Duodenal mucosa (tissue), 2 donors: Measurements from ENCODE around the gene PRSS1.
"Not testable (repeated sequence)": the region's sequence is repeated elsewhere in the genome, so short reads cannot be mapped to it uniquely, and the experiment has no call there.

Experiments
- H3K27ac ChIP-seq: one replicate; pipeline ENCODE4 v1.7.0; 2013; ENCODE audit warnings: low read depth, low read length
- H3K27me3 ChIP-seq, 2 donors: one replicate each; pipeline ENCODE4 v1.7.0; 2013; ENCODE audit warnings: low read length in 2 of 2, control low read depth in 1 of 2; ENCODE audit not compliant: insufficient read depth in 2 of 2, control insufficient read depth in 1 of 2
- H3K36me3 ChIP-seq, 2 donors: one replicate each; pipeline ENCODE4 v1.7.0; 2013; ENCODE audit warnings: low read length in 2 of 2, control low read depth in 1 of 2; ENCODE audit not compliant: insufficient read depth in 2 of 2, control insufficient read depth in 1 of 2
- H3K4me1 ChIP-seq, 2 donors: one replicate each; pipeline ENCODE4 v1.7.0; 2013; ENCODE audit warnings: low read length in 2 of 2, control low read depth in 1 of 2; ENCODE audit not compliant: insufficient read depth in 2 of 2, control insufficient read depth in 1 of 2
- H3K4me3 ChIP-seq, 2 donors: one replicate each; pipeline ENCODE4 v1.7.0; 2013; ENCODE audit warnings: low read length in 2 of 2, low read depth in 1 of 2
- H3K9ac ChIP-seq, 2 donors: one replicate each; pipeline ENCODE4 v1.7.0; 2013; ENCODE audit warnings: low read length in 2 of 2, low read depth in 1 of 2
- H3K9me3 ChIP-seq, 2 donors: one replicate each; pipeline ENCODE4 v1.7.0; 2013; ENCODE audit warnings: low read length in 2 of 2, control low read depth in 1 of 2; ENCODE audit not compliant: control insufficient read depth in 1 of 2

Gene PRSS1

DNA sequence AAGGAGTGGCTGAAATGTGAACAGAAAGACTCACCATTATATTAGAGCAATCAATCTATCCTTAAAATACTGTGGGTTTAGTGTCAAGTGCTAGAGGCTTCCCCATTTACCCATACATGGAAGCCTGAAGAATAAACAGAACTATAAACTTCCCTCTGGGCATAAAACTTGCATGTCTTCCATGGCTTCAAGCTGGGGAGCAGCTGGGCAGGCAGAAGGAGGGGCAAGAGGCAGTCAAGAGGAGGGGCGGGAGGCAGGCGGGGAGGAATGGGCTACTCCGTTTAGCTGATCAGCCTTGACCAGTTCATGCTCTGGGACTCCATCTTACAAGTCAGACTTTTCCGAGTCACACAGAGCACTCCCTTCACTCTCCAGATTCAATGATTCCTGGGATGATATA is 3.5 kb upstream of the PRSS1 start:
- H3K27me3 ChIP-seq: no peaks in the 10 kb centered on the region

DNA sequence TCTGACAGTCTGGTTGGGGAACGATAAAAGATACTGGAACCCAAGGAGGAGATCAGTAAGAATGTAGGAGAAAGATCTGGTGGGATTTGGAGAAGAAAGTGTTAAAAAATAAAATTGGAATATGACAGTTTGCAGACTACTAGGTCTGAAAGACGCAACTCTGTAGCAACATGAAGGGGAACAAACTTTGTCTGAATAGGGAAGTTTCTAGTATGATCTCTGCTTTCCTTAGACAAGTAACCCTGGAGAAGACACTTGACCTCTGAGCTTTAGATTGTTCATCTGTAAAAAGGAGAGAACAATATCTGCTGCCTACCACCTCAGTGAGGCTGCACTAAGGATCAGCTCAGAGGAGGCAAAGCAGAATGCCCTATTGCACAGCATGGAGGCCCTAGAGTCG is 3.0 kb upstream of the PRSS1 start:
- H3K36me3 ChIP-seq: no peaks in the 10 kb centered on the region

More for the DNA sequence above, 3.5 kb upstream of the PRSS1 start:
- Histone ChIP-seq H3K36me3 (no peaks in the 10 kb centered on the region), H3K4me3 (no peak overlapping the region), H3K4me1 (no peaks in the 10 kb centered on the region), H3K9ac (no peak overlapping the region), H3K27ac (no peak overlapping the region), H3K9me3 (no peaks in the 10 kb centered on the region)

DNA sequence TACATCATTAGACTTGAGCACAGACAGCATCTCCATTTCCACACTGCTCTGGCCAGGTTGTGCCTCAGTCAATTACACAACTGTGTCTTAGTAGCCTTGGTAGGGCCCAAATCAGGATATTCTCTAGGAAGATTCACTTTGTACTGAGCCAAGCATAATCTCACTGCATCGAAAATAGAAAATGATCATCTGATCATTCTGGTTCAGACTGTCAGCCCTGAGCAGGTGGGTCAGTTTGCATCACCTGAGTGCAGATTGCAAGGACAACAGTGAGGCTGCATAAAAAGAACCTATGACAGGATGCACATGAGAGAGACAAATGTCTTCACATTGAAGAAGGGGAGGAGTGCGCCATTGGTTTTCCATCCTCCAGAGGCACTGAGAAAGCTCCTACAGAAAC is 862 bp upstream of the PRSS1 start:
- not testable (repeated sequence) for H3K27me3 ChIP-seq, H3K36me3 ChIP-seq, H3K4me1 ChIP-seq, H3K27ac ChIP-seq, H3K4me3 ChIP-seq, H3K9ac ChIP-seq, H3K9me3 ChIP-seq

More for the DNA sequence above, 3.0 kb upstream of the PRSS1 start:
- no peak overlapping the region for H3K9ac ChIP-seq
- H3K4me1 ChIP-seq: no peaks in the 10 kb centered on the region
- H3K9me3 ChIP-seq: no peaks in the 10 kb centered on the region
- no peak overlapping the region for H3K27ac ChIP-seq
- no peaks in the 10 kb centered on the region for H3K27me3 ChIP-seq
- H3K4me3 ChIP-seq: no peak overlapping the region

DNA sequence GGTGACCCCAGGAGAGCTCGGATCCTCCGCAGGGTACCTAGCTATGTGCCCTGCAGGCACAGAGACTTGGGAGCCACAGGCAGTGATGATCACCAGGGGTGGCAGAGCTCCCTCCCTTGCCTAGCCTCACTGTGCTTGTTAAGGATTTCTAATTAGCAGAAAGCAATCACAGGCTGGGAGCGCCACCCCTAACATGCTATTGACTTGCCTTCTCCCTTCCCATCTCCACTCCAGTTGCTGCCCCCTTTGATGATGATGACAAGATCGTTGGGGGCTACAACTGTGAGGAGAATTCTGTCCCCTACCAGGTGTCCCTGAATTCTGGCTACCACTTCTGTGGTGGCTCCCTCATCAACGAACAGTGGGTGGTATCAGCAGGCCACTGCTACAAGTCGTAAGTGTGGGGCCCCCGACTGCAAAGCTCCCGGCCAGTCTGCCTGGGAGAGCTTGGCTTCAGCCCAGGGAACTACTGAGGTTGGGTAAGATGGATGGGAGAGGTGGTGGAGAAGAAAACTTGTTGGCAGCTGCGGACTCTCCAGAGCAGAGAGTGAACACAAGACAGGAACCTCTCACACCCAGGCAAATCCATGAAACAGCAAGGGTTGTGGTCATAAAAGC is 1.2 kb downstream of the PRSS1 start:
- Histone ChIP-seq H3K27ac (no peak overlapping the region), H3K27me3 (no peaks in the 10 kb centered on the region), H3K9me3 (no peaks in the 10 kb centered on the region), H3K4me3 (no peak overlapping the region), H3K9ac (no peak overlapping the region), H3K4me1 (no peaks in the 10 kb centered on the region), H3K36me3 (no peaks in the 10 kb centered on the region)

DNA sequence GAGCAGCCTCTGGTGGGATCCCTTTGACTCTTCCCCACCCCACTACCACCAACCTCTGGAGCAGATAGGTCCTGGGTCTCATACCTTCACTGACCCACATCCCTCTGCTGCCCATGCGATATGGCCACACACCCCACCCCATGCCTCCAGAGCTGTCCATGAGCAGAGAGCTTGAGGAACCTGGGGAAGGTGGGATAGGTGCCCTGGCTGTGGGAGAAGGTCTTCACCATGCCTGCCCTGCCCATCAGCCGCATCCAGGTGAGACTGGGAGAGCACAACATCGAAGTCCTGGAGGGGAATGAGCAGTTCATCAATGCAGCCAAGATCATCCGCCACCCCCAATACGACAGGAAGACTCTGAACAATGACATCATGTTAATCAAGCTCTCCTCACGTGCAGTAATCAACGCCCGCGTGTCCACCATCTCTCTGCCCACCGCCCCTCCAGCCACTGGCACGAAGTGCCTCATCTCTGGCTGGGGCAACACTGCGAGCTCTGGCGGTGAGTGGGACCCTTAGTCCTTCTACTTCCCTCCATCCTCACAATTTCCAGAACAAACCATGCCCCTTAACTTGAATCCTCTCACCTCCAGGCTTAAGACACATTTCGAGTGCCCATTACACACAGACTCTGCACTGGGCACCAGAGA is 2.4 kb downstream of the PRSS1 start:
- not testable (repeated sequence) for H3K4me3 ChIP-seq, H3K27me3 ChIP-seq, H3K36me3 ChIP-seq, H3K27ac ChIP-seq, H3K9ac ChIP-seq, H3K9me3 ChIP-seq, H3K4me1 ChIP-seq

DNA sequence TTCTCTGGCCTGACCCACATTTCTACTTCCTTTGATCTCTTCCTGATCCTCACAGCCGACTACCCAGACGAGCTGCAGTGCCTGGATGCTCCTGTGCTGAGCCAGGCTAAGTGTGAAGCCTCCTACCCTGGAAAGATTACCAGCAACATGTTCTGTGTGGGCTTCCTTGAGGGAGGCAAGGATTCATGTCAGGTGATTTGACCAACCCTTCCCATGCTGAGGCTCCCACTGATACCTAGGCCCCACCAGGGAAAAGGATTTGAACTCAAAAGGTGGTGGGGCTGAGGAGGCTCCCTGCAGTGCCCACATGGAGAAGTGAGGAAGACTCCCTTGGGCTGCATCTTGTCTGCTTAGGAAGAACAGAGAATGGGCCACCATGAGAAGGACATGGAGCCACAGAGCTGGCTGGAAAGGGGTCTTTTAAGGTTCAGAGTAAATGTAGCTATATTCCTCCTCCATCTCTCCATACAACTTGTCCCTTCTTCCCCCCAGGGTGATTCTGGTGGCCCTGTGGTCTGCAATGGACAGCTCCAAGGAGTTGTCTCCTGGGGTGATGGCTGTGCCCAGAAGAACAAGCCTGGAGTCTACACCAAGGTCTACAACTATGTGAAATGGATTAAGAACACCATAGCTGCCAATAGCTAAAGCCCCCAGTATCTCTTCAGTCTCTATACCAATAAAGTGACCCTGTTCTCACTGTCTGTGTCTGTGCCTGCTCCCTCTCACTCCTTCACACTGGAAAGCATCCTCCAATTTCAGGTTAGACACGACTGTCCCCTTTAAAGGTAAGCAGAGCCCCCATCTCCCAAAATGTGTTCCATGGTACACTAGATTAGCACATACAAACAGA is 3.3 kb downstream of the PRSS1 start:
- H3K36me3 ChIP-seq: no peaks in the 10 kb centered on the region
- no peak overlapping the region for H3K4me3 ChIP-seq
- H3K4me1 ChIP-seq: no peaks in the 10 kb centered on the region
- no peaks in the 10 kb centered on the region for H3K9me3 ChIP-seq
- no peaks in the 10 kb centered on the region for H3K27me3 ChIP-seq
- H3K9ac ChIP-seq: no peak overlapping the region
- H3K27ac ChIP-seq: no peak overlapping the region

DNA sequence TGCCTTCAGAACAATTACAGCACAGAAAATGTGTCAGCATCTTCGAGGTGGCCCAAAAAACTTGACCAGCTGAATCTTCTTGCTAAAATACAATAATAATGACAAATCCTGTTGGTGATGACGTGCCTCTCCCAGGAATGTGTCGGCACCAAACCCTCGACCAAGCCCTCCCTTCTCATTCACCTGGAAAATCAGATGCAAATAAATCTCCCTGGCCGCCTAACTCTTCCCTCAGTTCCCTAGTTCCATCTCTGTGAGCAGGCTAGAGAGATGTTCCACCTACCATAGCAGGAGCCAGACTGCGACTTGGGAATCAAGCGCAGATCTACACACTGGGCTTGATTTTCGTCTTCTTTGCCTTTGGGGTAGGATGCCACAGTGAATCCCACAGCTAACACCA is 4.1 kb downstream of the PRSS1 start:
- Histone ChIP-seq H3K9ac (no peak overlapping the region), H3K9me3 (no peaks in the 10 kb centered on the region), H3K4me3 (no peak overlapping the region), H3K36me3 (no peaks in the 10 kb centered on the region), H3K27me3 (no peaks in the 10 kb centered on the region), H3K4me1 (no peaks in the 10 kb centered on the region), H3K27ac (no peak overlapping the region)

DNA sequence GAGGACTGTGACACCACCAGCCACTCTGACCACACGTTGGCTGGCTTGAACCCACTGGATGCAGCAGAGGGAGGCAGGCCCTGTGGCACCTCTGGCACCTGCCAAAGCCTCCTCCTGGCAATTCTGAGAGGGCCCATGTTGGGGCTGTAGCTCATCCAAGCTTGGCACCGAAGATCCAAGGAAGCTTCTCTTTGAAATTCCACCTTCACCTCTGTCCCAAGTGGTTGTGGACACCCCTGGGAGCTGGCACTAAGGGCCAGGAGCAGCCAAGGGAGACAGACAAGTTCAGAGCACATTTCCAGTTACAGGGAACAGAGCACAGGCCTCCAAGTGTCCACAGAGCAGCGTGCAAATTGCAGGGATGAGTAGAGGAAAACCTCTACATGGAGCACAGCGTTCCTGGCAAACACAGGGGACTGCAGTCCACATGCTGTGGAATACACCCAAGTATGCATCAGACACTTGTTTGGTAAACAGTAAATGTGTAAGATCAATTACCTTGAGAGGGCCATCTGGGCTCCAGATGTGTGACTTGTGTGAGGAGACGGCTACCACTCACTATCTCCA is 4.7 kb downstream of the PRSS1 start:
- not testable (repeated sequence) for H3K27me3 ChIP-seq, H3K4me3 ChIP-seq, H3K27ac ChIP-seq, H3K4me1 ChIP-seq, H3K9me3 ChIP-seq, H3K9ac ChIP-seq, H3K36me3 ChIP-seq

DNA sequence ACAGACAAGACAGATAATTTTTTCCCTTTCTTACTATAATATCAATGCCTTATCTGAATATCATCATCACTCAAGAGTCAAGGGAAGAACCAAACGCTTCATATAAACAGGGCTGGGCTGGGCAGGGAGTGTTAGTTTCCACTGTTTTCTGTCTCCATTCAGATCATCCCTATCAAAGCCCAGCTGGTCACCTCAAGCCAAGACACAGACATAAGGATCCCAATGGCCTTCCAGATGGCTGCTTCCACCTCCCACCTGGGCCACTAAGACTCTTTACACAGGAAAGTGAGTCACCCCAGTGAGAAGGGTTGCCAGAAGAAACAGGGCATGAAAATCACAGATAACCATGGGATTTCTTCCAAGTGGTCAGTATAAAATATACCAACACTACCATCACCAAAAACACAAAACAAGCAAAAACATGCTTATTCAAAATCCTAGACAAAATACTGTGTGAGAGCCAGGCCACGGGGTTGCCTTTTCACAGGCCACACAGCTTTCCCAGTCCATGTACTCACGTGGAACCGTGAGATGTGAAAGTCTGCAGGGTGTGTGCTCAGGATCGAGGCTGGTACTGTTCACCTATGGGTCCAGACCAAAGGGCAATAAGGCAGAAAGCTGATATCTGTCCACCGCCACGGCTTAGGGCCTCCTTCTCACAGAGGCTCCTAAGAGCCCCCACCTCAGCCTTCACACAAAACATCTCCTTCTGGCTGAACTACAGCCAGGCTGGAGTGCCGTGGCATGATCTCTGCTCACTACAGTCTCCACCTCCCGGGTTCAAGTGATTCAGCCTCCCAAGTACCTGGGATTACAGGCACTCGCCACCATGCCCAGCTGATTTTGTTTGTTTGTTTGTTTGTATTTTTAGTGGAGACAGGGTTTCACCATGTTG is 5.7 kb downstream of the PRSS1 start:
- H3K36me3 ChIP-seq: no peaks in the 10 kb centered on the region
- H3K9me3 ChIP-seq: no peaks in the 10 kb centered on the region
- no peaks in the 10 kb centered on the region for H3K27me3 ChIP-seq
- H3K4me3 ChIP-seq: no peak overlapping the region
- no peak overlapping the region for H3K27ac ChIP-seq
- no peaks in the 10 kb centered on the region for H3K4me1 ChIP-seq
- no peak overlapping the region for H3K9ac ChIP-seq
